Neural cell (in vitro differentiated cells): Measurements from ENCODE around the gene ITGA8. TPM values are rescaled to one million over a fixed set of nuclear protein-coding genes. Genes with fewer than 3 reads are reported as not detected.
A peak's percentile ranks its signal among the peaks of the same experiment; 100 is the strongest.

Experiments
- H2AFZ ChIP-seq: fragments of 200-600, 300-800 bp; sonication (generic), shearing (Covaris generic); 2 replicates; pipeline ENCODE4 v1.6.0; 2014; ENCODE audit warnings: low read depth, mild to moderate bottlenecking, antibody characterized with exemption, low read length, moderate library complexity
- H3F3A ChIP-seq: fragments of 200-600 bp; shearing (Covaris generic); 2 replicates; pipeline ENCODE4 v1.6.1; 2016; ENCODE audit warnings: mild to moderate bottlenecking, moderate library complexity, mixed read lengths, antibody characterized with exemption, low read length; ENCODE audit not compliant: insufficient read depth, poor library complexity, severe bottlenecking
- H3K27ac ChIP-seq: fragments of 200-600, 300-800 bp; sonication (generic), shearing (Covaris generic); 2 replicates; pipeline ENCODE4 v1.5.1; 2014; ENCODE audit warnings: mild to moderate bottlenecking, low read length, moderate library complexity
- H3K27me3 ChIP-seq: fragments of 300-800, 200-600 bp; sonication (generic), shearing (Covaris generic); 2 replicates; pipeline ENCODE4 v1.6.0; 2014; ENCODE audit warnings: mild to moderate bottlenecking, low read depth, low read length, moderate library complexity; ENCODE audit not compliant: insufficient read depth
- H3K36me3 ChIP-seq: fragments of 300-800, 200-600 bp; sonication (generic), shearing (Covaris generic); 2 replicates; pipeline ENCODE4 v1.5.1; 2014; ENCODE audit warnings: mild to moderate bottlenecking, antibody characterized with exemption, low read length, moderate library complexity; ENCODE audit not compliant: insufficient read depth
- H3K4me2 ChIP-seq: fragments of 300-800, 200-600 bp; sonication (generic), shearing (Covaris generic); 2 replicates; pipeline ENCODE4 v1.6.0; 2014; ENCODE audit warnings: mild to moderate bottlenecking, low read length
- H3K4me3 ChIP-seq: fragments of 300-800, 200-600 bp; sonication (generic), shearing (Covaris generic); 2 replicates; pipeline ENCODE4 v1.5.1; 2014; ENCODE audit warnings: mild to moderate bottlenecking, low read length, moderate library complexity
- H3K79me2 ChIP-seq: fragments of 200-600 bp; shearing (Covaris generic); replicated peaks from 2 replicates; pipeline ENCODE4 v1.6.0; 2014; ENCODE audit warnings: mild to moderate bottlenecking, low read length, moderate library complexity; ENCODE audit not compliant: insufficient read depth
- H3K9ac ChIP-seq: fragments of 300-800, 200-600 bp; sonication (generic), shearing (Covaris generic); 2 replicates; pipeline ENCODE4 v1.6.1; 2016; ENCODE audit warnings: mild to moderate bottlenecking, low read length, mixed read lengths
- H3K9me2 ChIP-seq: fragments of 200-600 bp; shearing (Covaris generic); 2 replicates; pipeline ENCODE4 v1.6.1; 2016; ENCODE audit warnings: mild to moderate bottlenecking, low read length, mixed read lengths; ENCODE audit not compliant: insufficient read depth
- H3K9me3 ChIP-seq: fragments of 200-600, 300-800 bp; sonication (generic), shearing (Covaris generic); 2 replicates; pipeline ENCODE4 v1.6.1; 2016; ENCODE audit warnings: mild to moderate bottlenecking, mixed run types, low read length, moderate library complexity, mixed read lengths
- H4K20me1 ChIP-seq: fragments of 200-600 bp; shearing (Covaris generic); 2 replicates; pipeline ENCODE4 v1.6.1; 2016; ENCODE audit warnings: mild to moderate bottlenecking, mixed run types; ENCODE audit not compliant: insufficient read depth
- EP300 ChIP-seq: fragments of 450-650 bp; conservative IDR thresholded peaks from 2 replicates; pipeline ENCODE4 v1.6.1; 2014; ENCODE audit warnings: antibody characterized with exemption, mild to moderate bottlenecking, moderate library complexity; ENCODE audit not compliant: poor library complexity, severe bottlenecking
- EZH2 ChIP-seq: fragments of 200-600, 300-800 bp; shearing (Covaris generic), sonication (generic); IDR thresholded peaks from 2 replicates; pipeline ENCODE4 v1.6.1; 2014; ENCODE audit warnings: antibody characterized with exemption, low read length, borderline replicate concordance, mild to moderate bottlenecking; ENCODE audit not compliant: insufficient read depth, poor library complexity, severe bottlenecking
- MXI1 ChIP-seq: fragments of 450-650 bp; conservative IDR thresholded peaks from 2 replicates; pipeline ENCODE4 v1.6.1; 2014; ENCODE audit warnings: antibody characterized with exemption, mild to moderate bottlenecking; ENCODE audit not compliant: poor library complexity, severe bottlenecking
- POLR2AphosphoS5 ChIP-seq: IDR thresholded peaks from 2 replicates; pipeline ENCODE4 v1.6.1; 2012
- RAD21 ChIP-seq: fragments of 450-650 bp; conservative IDR thresholded peaks from 2 replicates; pipeline ENCODE4 v1.6.1; 2014; ENCODE audit warnings: antibody characterized with exemption, mild to moderate bottlenecking, moderate library complexity
- REST ChIP-seq: IDR thresholded peaks from 2 replicates; pipeline ENCODE4 v1.6.1; 2012; ENCODE audit warnings: borderline replicate concordance
- SMC3 ChIP-seq: fragments of 450-650 bp; conservative IDR thresholded peaks from 2 replicates; pipeline ENCODE4 v1.6.1; 2014; ENCODE audit warnings: antibody characterized with exemption, mild to moderate bottlenecking, moderate library complexity; ENCODE audit not compliant: poor library complexity
- TAF1 ChIP-seq: IDR thresholded peaks from 2 replicates; pipeline ENCODE4 v1.6.1; 2012; ENCODE audit warnings: low read depth
- polyA plus RNA-seq: library from polyadenylated mRNA; depleted of rRNA; stranded (reverse); fragments of >200 nt; gene quantifications from 2 replicates; pipeline ENCODE4 v1.2.3, GENCODE V29; 2014
- TF ChIP-seq, protein P1 (sequence below): fragments of 450-650 bp; IDR thresholded peaks from 2 replicates; pipeline ENCODE4 v1.5.1; 2014; ENCODE audit warnings: antibody characterized with exemption, mild to moderate bottlenecking, moderate library complexity; ENCODE audit not compliant: poor library complexity, severe bottlenecking

ITGA8 gene
- polyA plus RNA-seq, 1 donor from 2014 or later, result 0.11 TPM

DNA sequence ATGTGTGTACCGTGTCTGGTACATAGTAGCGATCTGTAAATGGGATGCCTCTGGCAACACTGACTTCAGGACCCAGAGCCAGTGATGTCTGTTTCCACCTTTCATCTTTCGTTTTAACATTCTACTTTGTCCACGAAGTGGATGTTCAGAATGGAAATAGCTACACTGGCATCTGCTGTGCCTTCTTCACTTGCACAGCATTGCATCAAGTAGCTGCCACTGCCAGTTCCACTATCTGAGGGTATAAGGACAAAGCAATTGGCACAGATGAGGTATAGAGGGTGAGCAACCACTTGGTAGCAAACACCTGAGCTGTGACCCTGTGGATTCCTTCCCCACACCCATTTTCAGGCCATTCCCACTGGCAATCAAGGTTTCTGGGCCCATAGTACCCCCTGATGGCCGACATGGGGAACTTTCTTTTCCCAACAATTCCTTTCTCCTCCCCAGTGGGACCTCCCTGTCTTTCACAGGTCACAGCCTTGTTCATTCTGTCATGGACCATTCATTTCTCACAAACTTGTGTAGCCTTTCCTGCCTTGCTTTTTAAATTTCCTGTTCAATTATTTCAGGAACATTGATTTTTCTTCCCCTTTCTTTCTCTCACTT lies 4.0 kb downstream of the ITGA8 start:
- Histone ChIP-seq H3K9me3 (no peaks in the 10 kb centered on the region), H3K27me3 (peaks cover 34% of the 10 kb centered on the region)

GRCh38 chr10:15714847-15715246 lies 4.9 kb downstream of the ITGA8 start:
- H2AFZ ChIP-seq, result no peak overlapping the region
- TF ChIP-seq TAF1 (no peak), POLR2AphosphoS5 (no peak), EP300 (no peak), RAD21 (no peak), REST (no peak), EZH2 (no peak), SMC3 (no peak), MXI1 (no peak)

More for the DNA sequence above, 4.0 kb downstream of the ITGA8 start:
- no peaks in the 10 kb centered on the region for H4K20me1 ChIP-seq
- H3K4me2 ChIP-seq, result no peak overlapping the region
- no peaks in the 10 kb centered on the region for H3K36me3 ChIP-seq
- no peak overlapping the region for H3K4me3 ChIP-seq
- no peaks in the 10 kb centered on the region for H3F3A ChIP-seq
- H3K9ac ChIP-seq, result no peak overlapping the region
- no peak for TF ChIP-seq MXI1
- TF ChIP-seq POLR2AphosphoS5, result no peak
- no peak for TF ChIP-seq TAF1
- TF ChIP-seq RAD21, result no peak
- TF ChIP-seq EZH2, result no peak
- TF ChIP-seq, protein P1, sequence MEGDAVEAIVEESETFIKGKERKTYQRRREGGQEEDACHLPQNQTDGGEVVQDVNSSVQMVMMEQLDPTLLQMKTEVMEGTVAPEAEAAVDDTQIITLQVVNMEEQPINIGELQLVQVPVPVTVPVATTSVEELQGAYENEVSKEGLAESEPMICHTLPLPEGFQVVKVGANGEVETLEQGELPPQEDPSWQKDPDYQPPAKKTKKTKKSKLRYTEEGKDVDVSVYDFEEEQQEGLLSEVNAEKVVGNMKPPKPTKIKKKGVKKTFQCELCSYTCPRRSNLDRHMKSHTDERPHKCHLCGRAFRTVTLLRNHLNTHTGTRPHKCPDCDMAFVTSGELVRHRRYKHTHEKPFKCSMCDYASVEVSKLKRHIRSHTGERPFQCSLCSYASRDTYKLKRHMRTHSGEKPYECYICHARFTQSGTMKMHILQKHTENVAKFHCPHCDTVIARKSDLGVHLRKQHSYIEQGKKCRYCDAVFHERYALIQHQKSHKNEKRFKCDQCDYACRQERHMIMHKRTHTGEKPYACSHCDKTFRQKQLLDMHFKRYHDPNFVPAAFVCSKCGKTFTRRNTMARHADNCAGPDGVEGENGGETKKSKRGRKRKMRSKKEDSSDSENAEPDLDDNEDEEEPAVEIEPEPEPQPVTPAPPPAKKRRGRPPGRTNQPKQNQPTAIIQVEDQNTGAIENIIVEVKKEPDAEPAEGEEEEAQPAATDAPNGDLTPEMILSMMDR, result peak; percentile 25
- no peak for TF ChIP-seq REST
- no peaks in the 10 kb centered on the region for H3K9me2 ChIP-seq
- H3K79me2 ChIP-seq, result no peaks in the 10 kb centered on the region
- H2AFZ ChIP-seq, result no peak overlapping the region
- no peak overlapping the region for H3K27ac ChIP-seq

More at GRCh38 chr10:15714847-15715246, 4.9 kb downstream of the ITGA8 start:
- H3K9me2 ChIP-seq, result no peaks in the 10 kb centered on the region
- H3K79me2 ChIP-seq, result no peaks in the 10 kb centered on the region
- no peak overlapping the region for H3K4me2 ChIP-seq
- H3K9me3 ChIP-seq, result no peaks in the 10 kb centered on the region
- peaks cover 25% of the 10 kb centered on the region for H3K27me3 ChIP-seq
- no peak overlapping the region for H3K4me3 ChIP-seq
- H3K36me3 ChIP-seq, result no peaks in the 10 kb centered on the region
- no peaks in the 10 kb centered on the region for H3F3A ChIP-seq
- no peaks in the 10 kb centered on the region for H4K20me1 ChIP-seq
- H3K27ac ChIP-seq, result no peak overlapping the region
- H3K9ac ChIP-seq, result no peak overlapping the region
